Keratinocyte (primary cell): Measurements from ENCODE around the gene EFCAB6.

Experiments
- CTCF ChIP-seq, 3 experiments: IDR thresholded peaks in 1 of 3; conservative IDR thresholded peaks in 1 of 3; optimal IDR thresholded peaks in 1 of 3; 2 replicates in 2 of 3; 3 replicates in 1 of 3; pipeline versions ENCODE3 to v1.5.1; 2011; ENCODE audit warnings: low read length in 3 of 3, mild to moderate bottlenecking in 3 of 3, moderate library complexity in 2 of 3, control low read depth in 1 of 3, inconsistent platforms in 1 of 3; ENCODE audit not compliant: insufficient read depth in 2 of 3; ENCODE audit errors: extremely low read depth in 1 of 3
- EZH2 ChIP-seq: IDR thresholded peaks from one replicate; pipeline ENCODE4 v1.6.1; 2012; ENCODE audit warnings: inconsistent platforms, mild to moderate bottlenecking, low read length, moderate library complexity

- TF ChIP-seq EZH2, result no peak
- TF ChIP-seq CTCF (optimal IDR thresholded peaks at IDR 0.05 in 1 of 3, IDR thresholded peaks at IDR 0.05 in 1 of 3, conservative IDR thresholded peaks at IDR 0.05 in 1 of 3; ENCODE audit: extremely low read depth in 1 of 3, insufficient read depth in 2 of 3, low read length in 3 of 3), result no peak
Observed at GRCh38 chr22:43554259-43554636, 257.9 kb downstream of the EFCAB6 start.
